Measurements from ENCODE around the gene TIPRL. TPM values are rescaled to one million over a fixed set of nuclear protein-coding genes. Genes with fewer than 3 reads are reported as not detected.
"Not testable (repeated sequence)": the region's sequence is repeated elsewhere in the genome, so short reads cannot be mapped to it uniquely, and the experiment has no call there.

TIPRL gene
- total RNA-seq, 1 donor from 2014 or later, result 38.7 TPM

- DNase-seq, result no peak
Measured at GRCh38 chr1:168159251-168159650, 19.5 kb upstream of the TIPRL start.

DNA sequence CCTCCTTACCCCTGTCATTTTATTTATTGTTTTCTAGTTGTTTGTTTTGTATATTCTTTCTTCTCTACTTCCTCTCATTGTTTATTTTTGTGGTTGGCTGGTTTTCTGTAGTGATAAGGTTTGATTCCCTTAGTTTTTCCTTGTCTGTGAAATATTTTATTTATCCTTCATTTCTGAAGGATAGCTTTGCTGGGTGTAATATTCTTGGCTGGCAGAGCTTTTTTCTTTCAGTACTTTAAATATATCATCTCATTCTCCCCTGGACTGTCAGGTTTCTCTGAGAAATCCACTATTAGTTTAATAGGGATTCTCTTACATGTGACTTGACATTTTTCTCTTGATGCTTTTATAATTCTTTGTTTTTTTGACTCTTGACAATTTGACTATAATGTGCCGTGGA lies 18.8 kb upstream of the TIPRL start:
- DNase-seq, result no peak

GRCh38 chr1:168161459-168161858 lies 17.3 kb upstream of the TIPRL start:
- peak; percentile 50 for DNase-seq

DNA sequence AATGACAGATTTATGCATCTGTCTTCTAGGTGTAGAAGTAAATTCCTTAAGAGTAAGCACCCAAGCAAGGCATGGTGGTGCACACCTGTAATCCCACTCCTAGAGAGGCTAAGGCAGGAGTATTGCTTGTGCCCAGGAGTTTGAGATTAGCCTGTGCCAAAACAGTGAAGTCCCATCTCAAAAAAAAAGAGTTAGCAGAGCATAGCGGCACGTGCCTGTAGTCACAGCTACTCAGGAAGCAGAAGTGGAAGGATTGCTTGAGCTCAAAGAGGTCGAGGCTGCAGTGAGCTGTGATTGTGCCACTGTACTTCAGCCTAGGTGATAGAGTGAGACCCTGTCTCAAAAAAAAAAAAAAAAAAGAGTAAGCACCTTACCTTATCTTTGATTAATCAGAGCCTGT lies 15.1 kb upstream of the TIPRL start:
- no peak for DNase-seq

DNA sequence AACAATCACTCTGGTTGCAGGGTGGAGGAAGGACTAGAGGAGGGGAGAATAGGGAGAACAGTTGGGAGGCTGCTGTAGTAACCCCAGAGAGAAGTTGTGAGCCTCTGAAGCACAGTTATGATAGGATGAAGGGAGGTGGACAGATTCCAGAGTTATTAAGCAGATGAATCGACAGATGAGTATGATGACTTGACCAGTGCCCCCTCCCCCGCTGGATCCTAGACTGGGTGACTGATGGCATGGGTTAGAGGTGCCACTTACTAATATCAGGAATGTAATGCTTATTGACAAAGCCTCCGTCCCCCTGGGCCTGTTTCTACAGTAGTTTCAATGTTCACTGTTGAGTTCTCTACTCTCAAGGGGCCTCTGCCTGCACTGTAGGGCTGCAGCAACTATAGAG lies 14.0 kb upstream of the TIPRL start:
- DNase-seq, result no peak

DNA sequence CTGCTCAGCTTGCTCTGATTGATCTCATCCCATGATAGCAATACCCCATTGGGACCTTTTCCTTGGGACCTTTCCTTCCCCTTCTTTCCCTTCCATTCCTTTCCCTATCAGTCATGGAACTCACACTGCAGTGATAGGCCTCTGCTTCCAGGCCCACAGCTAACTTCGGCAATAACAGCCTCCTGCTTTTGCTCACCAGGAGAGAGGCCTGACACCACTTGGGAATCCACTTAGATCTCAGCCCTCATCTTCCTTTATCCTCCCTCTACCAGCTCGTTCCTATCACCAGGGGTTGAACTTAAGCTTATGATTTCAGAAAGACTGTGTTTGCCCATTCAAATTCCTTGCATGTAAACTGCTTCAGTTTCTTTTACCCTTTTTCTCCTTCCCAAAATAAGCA lies 11.0 kb upstream of the TIPRL start:
- no peak for DNase-seq

GRCh38 chr1:168170564-168171508 lies 7.9 kb upstream of the TIPRL start:
- DNase-seq, result no peak

- no peak for DNase-seq
Measured at GRCh38 chr1:168172250-168172915, 6.4 kb upstream of the TIPRL start.

GRCh38 chr1:168178227-168178637 lies 530 bp upstream of the TIPRL start:
- DNase-seq, result no peak

DNA sequence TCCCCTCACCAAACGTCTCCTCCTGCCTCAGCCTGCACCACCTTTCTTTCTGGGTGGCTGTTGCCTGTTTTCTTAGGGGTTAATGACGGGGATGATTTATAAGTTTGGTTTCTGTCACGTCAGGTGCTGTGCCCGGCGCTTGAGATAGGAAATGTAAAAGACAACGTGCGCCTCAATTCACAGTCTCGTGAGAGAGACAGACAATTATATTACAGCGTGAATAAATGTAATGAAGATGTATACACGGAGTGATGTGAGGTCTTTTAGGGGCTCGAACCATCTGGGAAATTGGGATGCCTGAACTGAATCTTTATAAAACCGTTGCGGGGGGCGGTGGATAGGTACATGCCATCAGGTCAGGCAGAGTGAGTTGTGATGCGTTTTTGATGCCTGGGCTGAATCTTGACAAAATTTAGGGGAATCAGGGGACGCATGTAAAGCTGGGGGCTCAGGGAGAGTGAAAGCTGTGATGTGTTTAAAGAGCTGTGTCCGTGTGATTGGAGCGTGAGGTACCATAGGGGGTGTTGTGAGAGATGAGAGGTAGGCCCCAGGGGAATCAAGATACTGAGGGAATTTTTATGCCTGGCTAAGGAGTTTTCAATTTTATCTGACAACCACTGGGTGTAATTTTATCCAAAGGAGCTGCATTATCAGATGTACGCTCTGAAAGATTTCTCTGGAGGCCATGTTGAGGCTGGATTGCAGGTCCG lies 831 bp downstream of the TIPRL start:
- DNase-seq, result peak; percentile 34

GRCh38 chr1:168180148-168180524 lies 1.4 kb downstream of the TIPRL start:
- no peak for DNase-seq

DNA sequence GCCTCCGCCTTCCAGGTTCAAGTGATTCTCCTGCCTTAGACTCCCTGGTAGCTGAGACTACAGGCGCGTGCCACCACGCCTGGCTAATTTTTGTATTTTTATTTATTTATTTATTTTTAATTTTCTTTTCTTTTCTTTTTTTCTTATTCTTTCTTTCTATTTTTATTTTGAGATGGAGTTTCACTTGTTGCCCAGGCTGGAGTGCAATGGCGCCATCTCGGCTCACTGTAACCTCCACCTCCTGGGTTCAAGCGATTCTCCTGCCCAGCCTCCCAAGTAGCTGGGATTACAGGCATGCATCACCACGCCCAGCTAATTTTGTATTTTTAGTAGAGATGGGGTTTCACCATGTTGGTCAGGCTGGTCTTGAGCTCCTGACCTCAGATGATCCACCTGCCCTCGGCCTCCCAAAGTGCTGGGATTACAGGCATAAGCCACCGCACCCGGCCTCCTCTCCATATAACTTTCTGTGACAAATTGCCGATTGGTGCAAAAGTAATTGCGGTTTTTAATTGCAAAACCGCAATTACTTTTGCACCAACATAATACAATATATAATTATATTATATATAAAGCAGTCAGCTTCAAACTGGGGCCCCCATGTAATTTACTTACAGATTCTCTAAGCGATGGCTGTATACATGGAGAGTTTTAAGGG lies 2.4 kb downstream of the TIPRL start:
- DNase-seq, result not testable (repeated sequence)

DNA sequence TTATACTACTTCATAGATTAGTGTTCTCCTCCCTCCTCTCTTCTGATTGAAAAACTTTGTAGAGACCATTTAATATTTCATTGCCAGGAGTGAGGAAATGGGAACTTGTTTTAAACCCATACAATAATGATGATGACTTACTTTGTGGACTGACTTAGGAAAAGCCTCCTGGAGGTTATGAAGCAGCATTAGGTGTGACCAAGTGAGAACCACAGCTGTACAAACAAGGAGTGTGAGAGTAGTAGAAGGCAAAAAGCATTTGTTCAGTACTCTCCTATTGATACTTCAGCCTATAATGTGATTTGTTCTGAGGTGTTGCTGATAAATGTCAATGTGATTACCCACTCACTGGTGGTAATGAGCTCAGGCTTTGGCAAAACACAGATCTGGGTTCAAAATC lies 8.4 kb downstream of the TIPRL start:
- DNase-seq, result no peak

DNA sequence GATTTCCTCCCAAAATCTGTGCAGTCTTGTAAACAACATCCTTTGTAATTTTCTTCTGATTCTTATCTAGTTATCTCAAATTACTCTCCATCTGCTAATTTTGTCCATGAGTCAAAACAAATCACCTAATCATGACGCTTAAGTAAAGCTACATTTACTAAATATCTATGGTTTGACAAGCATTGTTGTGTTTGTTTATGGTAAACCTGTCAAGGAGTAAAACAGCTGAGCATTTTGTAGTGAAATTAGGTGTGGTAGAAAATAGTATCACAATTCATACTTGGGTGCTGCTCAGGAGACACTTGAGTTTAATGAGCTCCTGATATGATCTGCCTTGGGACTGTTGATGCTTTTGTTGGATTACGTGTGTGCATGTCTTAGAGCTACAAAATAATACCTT lies 11.6 kb downstream of the TIPRL start:
- DNase-seq, result no peak

GRCh38 chr1:168195199-168196135 lies 16.7 kb downstream of the TIPRL start:
- no peak for DNase-seq

GRCh38 chr1:168199056-168199455 lies 20.3 kb downstream of the TIPRL start:
- no peak for DNase-seq

DNA sequence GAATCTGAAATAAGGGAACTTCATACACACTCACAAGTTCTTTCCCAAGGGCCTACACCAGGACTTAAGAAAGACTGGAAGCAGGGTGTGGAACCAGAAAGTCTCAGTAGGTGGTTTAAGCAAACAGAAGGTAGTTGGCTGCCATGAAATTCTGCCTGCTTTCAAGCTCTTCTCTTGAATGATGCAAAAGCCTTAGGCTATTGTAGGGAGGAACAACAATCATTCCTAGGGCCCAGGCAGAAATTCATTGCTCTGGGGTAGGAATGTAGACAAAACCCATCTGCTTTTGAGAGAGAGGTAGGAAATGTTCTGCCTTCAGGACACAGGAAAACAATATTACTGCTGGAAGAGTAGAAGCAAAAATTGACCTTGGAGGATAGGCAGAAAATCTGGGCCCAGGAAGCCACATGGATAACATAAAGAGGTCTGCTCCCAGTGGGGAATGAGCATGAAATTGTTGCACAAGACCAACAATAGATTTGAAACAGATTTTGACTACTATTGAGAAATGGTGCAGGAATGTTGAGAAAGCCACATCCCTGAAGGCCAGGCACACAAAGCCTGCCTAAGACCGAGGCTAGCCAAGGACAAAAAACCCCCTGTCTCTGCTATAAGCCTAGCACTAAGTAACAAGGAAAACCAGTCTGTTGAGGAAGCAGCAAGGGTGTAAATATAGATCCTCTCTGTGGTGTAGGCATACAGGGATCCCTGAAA lies 24.3 kb downstream of the TIPRL start:
- DNase-seq, result no peak

DNA sequence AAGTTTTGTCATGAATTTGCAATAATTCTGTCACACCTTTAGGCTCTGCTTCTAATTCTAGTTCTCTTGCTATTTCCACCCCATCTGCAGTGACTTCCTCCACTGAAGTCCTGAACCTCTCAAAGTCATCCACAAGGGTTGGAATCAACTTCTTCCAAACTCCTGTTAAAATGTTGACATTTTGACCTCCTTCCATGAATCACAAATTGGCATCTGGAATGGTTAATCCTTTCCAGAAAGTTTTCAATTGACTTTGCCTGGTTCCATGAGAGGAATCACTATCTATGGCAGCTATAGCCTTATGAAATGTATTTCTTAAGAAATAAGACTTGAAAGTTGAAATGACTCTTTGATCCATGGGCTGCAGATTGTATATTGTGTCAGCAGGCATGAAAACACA lies 27.3 kb downstream of the TIPRL start:
- no peak for DNase-seq

DNA sequence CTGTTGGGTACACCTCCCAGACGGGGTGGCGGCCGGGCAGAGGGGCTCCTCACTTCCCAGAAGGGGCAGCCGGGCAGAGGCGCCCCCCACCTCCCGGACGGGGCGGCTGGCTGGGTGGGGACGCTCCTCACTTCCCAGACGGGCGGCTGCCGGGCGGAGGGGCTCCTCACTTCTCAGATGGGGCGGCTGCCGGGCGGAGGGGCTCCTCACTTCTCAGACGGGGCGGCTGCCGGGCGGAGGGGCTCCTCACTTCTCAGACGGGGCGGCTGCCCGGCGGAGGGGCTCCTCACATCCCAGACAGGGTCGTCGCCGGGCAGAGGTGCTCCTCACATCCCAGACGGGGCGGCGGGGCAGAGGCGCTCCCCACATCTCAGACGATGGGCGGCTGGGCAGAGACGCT lies 28.9 kb downstream of the TIPRL start:
- DNase-seq, result not testable (repeated sequence)

GRCh38 chr1:168210312-168210711 lies 31.6 kb downstream of the TIPRL start:
- DNase-seq, result no peak

DNA sequence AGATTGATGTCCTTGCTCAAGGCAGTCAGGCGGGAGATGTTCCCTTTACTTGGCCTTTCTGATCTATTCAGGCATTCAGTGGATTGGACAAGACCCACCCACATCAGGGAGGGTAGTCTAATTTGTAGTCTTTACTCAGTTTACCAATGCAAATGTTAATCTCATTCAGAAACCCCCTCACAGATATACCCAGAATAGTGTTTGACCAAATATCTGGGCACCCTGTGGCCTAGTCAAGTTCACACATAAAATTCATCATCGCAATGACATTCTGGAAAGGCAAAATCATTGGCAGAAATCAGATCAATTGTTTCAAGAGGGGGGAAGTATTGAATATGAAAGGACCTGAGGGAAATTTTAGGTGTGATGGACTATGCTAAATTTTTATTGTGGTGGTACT lies 34.6 kb downstream of the TIPRL start:
- DNase-seq, result no peak
